ENCODE results near the gene HIBADH.
A peak's percentile ranks its signal among the peaks of the same experiment; 100 is the strongest.

The HIBADH gene

GRCh38 chr7:27606270-27607209 is 56.1 kb downstream of the HIBADH start (continued):
- 0 out of 2 replicates have a peak, but pooled peaks have one; percentile 3 for TF ChIP-seq ZBTB11 (tag by site-specific recombination; conservative IDR thresholded peaks at IDR 0.05; ENCODE audit: low read depth)
- TF ChIP-seq KLF16 (tag by site-specific recombination; IDR thresholded peaks at IDR 0.05) = no peak
- TF ChIP-seq ZNF629 (tag by site-specific recombination; IDR thresholded peaks at IDR 0.05) = peak; percentile 74
- no peak for TF ChIP-seq ZNF600 (tag by site-specific recombination; IDR thresholded peaks at IDR 0.05)
- TF ChIP-seq, protein P1, sequence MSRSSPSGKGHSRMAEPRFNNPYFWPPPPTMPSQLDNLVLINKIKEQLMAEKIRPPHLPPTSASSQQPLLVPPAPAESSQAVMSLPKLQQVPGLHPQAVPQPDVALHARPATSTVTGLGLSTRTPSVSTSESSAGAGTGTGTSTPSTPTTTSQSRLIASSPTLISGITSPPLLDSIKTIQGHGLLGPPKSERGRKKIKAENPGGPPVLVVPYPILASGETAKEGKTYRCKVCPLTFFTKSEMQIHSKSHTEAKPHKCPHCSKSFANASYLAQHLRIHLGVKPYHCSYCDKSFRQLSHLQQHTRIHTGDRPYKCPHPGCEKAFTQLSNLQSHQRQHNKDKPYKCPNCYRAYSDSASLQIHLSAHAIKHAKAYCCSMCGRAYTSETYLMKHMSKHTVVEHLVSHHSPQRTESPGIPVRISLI (tag by site-specific recombination; IDR thresholded peaks at IDR 0.05) = 0 out of 2 replicates have a peak, but pooled peaks have one; percentile 22
- TF ChIP-seq ZEB2 (tag by site-specific recombination; IDR thresholded peaks at IDR 0.05) = peak; percentile 66; the same call in 1 of the 2 replicates
- peak; percentile 82; the same call in 1 of the 2 replicates for TF ChIP-seq TRIM28 (IDR thresholded peaks at IDR 0.05; ENCODE audit: borderline replicate concordance, low read length)
- TF ChIP-seq ZNF169 (tag by site-specific recombination; IDR thresholded peaks at IDR 0.05) = no peak
- TF ChIP-seq, protein P2, sequence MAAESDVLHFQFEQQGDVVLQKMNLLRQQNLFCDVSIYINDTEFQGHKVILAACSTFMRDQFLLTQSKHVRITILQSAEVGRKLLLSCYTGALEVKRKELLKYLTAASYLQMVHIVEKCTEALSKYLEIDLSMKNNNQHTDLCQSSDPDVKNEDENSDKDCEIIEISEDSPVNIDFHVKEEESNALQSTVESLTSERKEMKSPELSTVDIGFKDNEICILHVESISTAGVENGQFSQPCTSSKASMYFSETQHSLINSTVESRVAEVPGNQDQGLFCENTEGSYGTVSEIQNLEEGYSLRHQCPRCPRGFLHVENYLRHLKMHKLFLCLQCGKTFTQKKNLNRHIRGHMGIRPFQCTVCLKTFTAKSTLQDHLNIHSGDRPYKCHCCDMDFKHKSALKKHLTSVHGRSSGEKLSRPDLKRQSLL (tag by site-specific recombination; IDR thresholded peaks at IDR 0.05) = peak; percentile 39; the same call in 1 of the 2 replicates
- TF ChIP-seq ZNF394 (tag by site-specific recombination; IDR thresholded peaks at IDR 0.05; ENCODE audit: borderline replicate concordance) = peak; percentile 44; the same call in 1 of the 2 replicates
- TF ChIP-seq MEIS1 (CRISPR knock-in tag; IDR thresholded peaks at IDR 0.05; ENCODE audit: borderline replicate concordance) = no peak
- TF ChIP-seq ZNF513 (tag by site-specific recombination; IDR thresholded peaks at IDR 0.05) = no peak
- TF ChIP-seq ZNF449 (tag by site-specific recombination; IDR thresholded peaks at IDR 0.05) = no peak
- TF ChIP-seq ZNF354C (tag by site-specific recombination; IDR thresholded peaks at IDR 0.05; ENCODE audit: borderline replicate concordance, low read depth) = no peak
- TF ChIP-seq, protein P3, sequence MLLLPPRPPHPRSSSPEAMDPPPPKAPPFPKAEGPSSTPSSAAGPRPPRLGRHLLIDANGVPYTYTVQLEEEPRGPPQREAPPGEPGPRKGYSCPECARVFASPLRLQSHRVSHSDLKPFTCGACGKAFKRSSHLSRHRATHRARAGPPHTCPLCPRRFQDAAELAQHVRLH (tag by site-specific recombination; IDR thresholded peaks at IDR 0.05) = peak; percentile 82; the same call in 1 of the 2 replicates
- TF ChIP-seq ZNF510 (tag by site-specific recombination; IDR thresholded peaks at IDR 0.05; ENCODE audit: insufficient replicate concordance) = no peak
- TF ChIP-seq TCF7L2 (IDR thresholded peaks at IDR 0.05; ENCODE audit: borderline replicate concordance, low read depth, low read length) = peak; percentile 100
- TF ChIP-seq ZNF639 (tag by site-specific recombination; IDR thresholded peaks at IDR 0.05) = peak; percentile 44; the same call in 1 of the 2 replicates
- peak; percentile 19; the same call in 1 of the 2 replicates for TF ChIP-seq ZNF660 (tag by site-specific recombination; IDR thresholded peaks at IDR 0.05)
- TF ChIP-seq ZNF155 (tag by site-specific recombination; IDR thresholded peaks at IDR 0.05) = no peak
- TF ChIP-seq, protein P4, sequence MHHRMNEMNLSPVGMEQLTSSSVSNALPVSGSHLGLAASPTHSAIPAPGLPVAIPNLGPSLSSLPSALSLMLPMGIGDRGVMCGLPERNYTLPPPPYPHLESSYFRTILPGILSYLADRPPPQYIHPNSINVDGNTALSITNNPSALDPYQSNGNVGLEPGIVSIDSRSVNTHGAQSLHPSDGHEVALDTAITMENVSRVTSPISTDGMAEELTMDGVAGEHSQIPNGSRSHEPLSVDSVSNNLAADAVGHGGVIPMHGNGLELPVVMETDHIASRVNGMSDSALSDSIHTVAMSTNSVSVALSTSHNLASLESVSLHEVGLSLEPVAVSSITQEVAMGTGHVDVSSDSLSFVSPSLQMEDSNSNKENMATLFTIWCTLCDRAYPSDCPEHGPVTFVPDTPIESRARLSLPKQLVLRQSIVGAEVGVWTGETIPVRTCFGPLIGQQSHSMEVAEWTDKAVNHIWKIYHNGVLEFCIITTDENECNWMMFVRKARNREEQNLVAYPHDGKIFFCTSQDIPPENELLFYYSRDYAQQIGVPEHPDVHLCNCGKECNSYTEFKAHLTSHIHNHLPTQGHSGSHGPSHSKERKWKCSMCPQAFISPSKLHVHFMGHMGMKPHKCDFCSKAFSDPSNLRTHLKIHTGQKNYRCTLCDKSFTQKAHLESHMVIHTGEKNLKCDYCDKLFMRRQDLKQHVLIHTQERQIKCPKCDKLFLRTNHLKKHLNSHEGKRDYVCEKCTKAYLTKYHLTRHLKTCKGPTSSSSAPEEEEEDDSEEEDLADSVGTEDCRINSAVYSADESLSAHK (tag by site-specific recombination; IDR thresholded peaks at IDR 0.05) = peak; percentile 91
- TF ChIP-seq KLF9 (tag by site-specific recombination; IDR thresholded peaks at IDR 0.05; ENCODE audit: low read depth) = no peak
- no peak for TF ChIP-seq ZNF223 (tag by site-specific recombination; IDR thresholded peaks at IDR 0.05)
- TF ChIP-seq KLF1 (tag by site-specific recombination; IDR thresholded peaks at IDR 0.05) = no peak

All from HEK293 (cell line).